GM12878 (cell line): Measurements from ENCODE around the gene BICRA. TPM values are rescaled to one million over a fixed set of nuclear protein-coding genes. Genes with fewer than 3 reads are reported as not detected.

Experiments
- ATAC-seq: fragments of 200-7000 bp; cut with Tn5 transposase; 3 replicates; pipeline ENCODE4 v1.9.1; 2020; ENCODE audit warnings: mild to moderate bottlenecking, moderate library complexity
- BruUV-seq: library from RNA; stranded (reverse); fragments of 400-500 nt; replicated peaks from 2 replicates; lab custom pipeline; 2021; lab: Mats Ljungman, UMichigan
- CTCF ChIA-PET: fragments of 300-600 bp; sonication (Branson Sonifier 250); formaldehyde crosslinking; extraction: SDS; loops from one replicate; lab custom pipeline; 2021; ENCODE audit warnings: inconsistent platforms; lab: Yijun Ruan, JAX
- POLR2A ChIA-PET: fragments of 350-600 bp; formaldehyde crosslinking; extraction: SDS; loops from one replicate; lab custom pipeline; 2021; ENCODE audit warnings: inconsistent platforms; lab: Charles Lee
- RAD21 ChIA-PET: fragments of 300-600 bp; sonication (Branson Sonifier 250); formaldehyde crosslinking; loops from one replicate; lab custom pipeline; 2023; ENCODE audit warnings: antibody characterized with exemption; ENCODE audit not compliant: unreplicated experiment; lab: Charles Lee
- SMC1A ChIA-PET: fragments of 300-600 bp; sonication (Branson Sonifier 250); formaldehyde crosslinking; loops from one replicate; lab custom pipeline; 2023; ENCODE audit not compliant: unreplicated experiment, uncharacterized antibody; lab: Charles Lee
- DNase-seq: peaks from one replicate; pipeline ENCODE4 v3.0.0-alpha.2; 2011; ENCODE audit warnings: low read depth, low spot score
- FAIRE-seq: peaks from 3 replicates; lab custom pipeline; 2011; peaks lifted over from hg19 to GRCh38; lab: Jason Lieb, UNC
- H2AFZ ChIP-seq: 2 replicates; pipeline ENCODE4 v1.6.0; 2011; ENCODE audit warnings: low read depth, low read length, control low read depth; ENCODE audit not compliant: control insufficient read depth
- H3K27ac ChIP-seq: 2 replicates; pipeline ENCODE4 v1.5.1; 2011; ENCODE audit warnings: control low read depth; ENCODE audit not compliant: control insufficient read depth, insufficient read depth
- H3K27me3 ChIP-seq, 2 experiments: replicated peaks in 1 of 2; 2 replicates each; pipeline versions ENCODE4 v1.6.0 to v1.6.1; 2011; ENCODE audit warnings: low read length in 1 of 2; ENCODE audit not compliant: control insufficient read depth in 2 of 2, insufficient read depth in 2 of 2
- H3K36me3 ChIP-seq, 2 experiments: 2 replicates each; pipeline ENCODE4 v1.5.1; 2011; ENCODE audit warnings: low read length in 1 of 2; ENCODE audit not compliant: control insufficient read depth in 2 of 2, insufficient read depth in 2 of 2
- H3K4me1 ChIP-seq: 2 replicates; pipeline ENCODE4 v1.6.1; 2011; ENCODE audit warnings: mild to moderate bottlenecking, low read length, moderate library complexity, mixed read lengths; ENCODE audit not compliant: control insufficient read depth, insufficient read depth
- H3K4me2 ChIP-seq: 2 replicates; pipeline ENCODE4 v1.6.0; 2011; ENCODE audit warnings: control low read depth; ENCODE audit not compliant: control insufficient read depth, insufficient read depth
- H3K4me3 ChIP-seq: fragments of 200-600 bp; sonication (generic); 2 replicates; pipeline ENCODE4 v1.5.1; 2016
- H3K79me2 ChIP-seq: 2 replicates; pipeline ENCODE4 v1.6.0; 2011; ENCODE audit warnings: low read length; ENCODE audit not compliant: control insufficient read depth, insufficient read depth
- H3K9ac ChIP-seq: 2 replicates; pipeline ENCODE4 v1.8.0; 2011; ENCODE audit warnings: low read length, control low read depth, mixed read lengths; ENCODE audit not compliant: control insufficient read depth, insufficient read depth
- H3K9me3 ChIP-seq: replicated peaks from 3 replicates; pipeline ENCODE4 v1.5.1; 2011; ENCODE audit warnings: mild to moderate bottlenecking, low read length; ENCODE audit not compliant: control insufficient read depth, insufficient read depth
- H4K20me1 ChIP-seq: 2 replicates; pipeline ENCODE4 v1.6.0; 2011; ENCODE audit not compliant: control insufficient read depth, insufficient read depth
- ATF3 ChIP-seq: IDR thresholded peaks from 2 replicates; pipeline ENCODE4 v1.6.1; 2011; ENCODE audit warnings: low read depth, mild to moderate bottlenecking, low read length, moderate library complexity, borderline replicate concordance; ENCODE audit errors: extremely low read depth
- BRCA1 ChIP-seq: IDR thresholded peaks from 2 replicates; pipeline ENCODE4 v1.6.1; 2011; ENCODE audit warnings: low read depth, low read length, improper control_type of control experiment
- ETV6 ChIP-seq, 2 experiments: fragments of 450-650 bp in 1 of 2; IDR thresholded peaks in 1 of 2; conservative IDR thresholded peaks in 1 of 2; 2 replicates each; pipeline ENCODE4 v1.6.1; 2014; ENCODE audit warnings: antibody characterized with exemption in 1 of 2, borderline replicate concordance in 1 of 2, low read depth in 1 of 2, mild to moderate bottlenecking in 1 of 2, moderate library complexity in 1 of 2
- HDAC6 ChIP-seq: fragments of 200-600 bp; sonication (generic); IDR thresholded peaks from one replicate; pipeline ENCODE4 v1.8.0; 2017; ENCODE audit warnings: antibody characterized with exemption; ENCODE audit not compliant: unreplicated experiment
- MXI1 ChIP-seq: fragments of 150-350 bp; IDR thresholded peaks from 2 replicates; pipeline ENCODE4 v1.6.1; 2011; ENCODE audit warnings: low read depth, mild to moderate bottlenecking, inconsistent platforms, low read length, improper control_type of control experiment
- NR2C1 ChIP-seq: fragments of 450-650 bp; IDR thresholded peaks from 2 replicates; pipeline ENCODE4 v1.6.1; 2017; ENCODE audit warnings: antibody characterized with exemption, mild to moderate bottlenecking, moderate library complexity
- NR2F1 ChIP-seq: fragments of 450-650 bp; conservative IDR thresholded peaks from 2 replicates; pipeline ENCODE4 v1.6.1; 2017; ENCODE audit warnings: mild to moderate bottlenecking
- POLR2AphosphoS5 ChIP-seq: IDR thresholded peaks from 2 replicates; pipeline ENCODE4 v1.6.1; 2011; ENCODE audit warnings: mild to moderate bottlenecking, low read length, inconsistent platforms
- REST ChIP-seq: IDR thresholded peaks from 2 replicates; pipeline ENCODE4 v1.6.1; 2012; ENCODE audit warnings: mild to moderate bottlenecking, low read depth, low read length
- WGBS: methylation state at CpG from one replicate; pipeline ENCODE4 v1.1.6; 2016; ENCODE audit warnings: low lambda C conversion rate; ENCODE audit not compliant: insufficient replicate concordance, insufficient coverage; ENCODE audit errors: missing lambda C conversion rate; 5-methylcytosine and 5-hydroxymethylcytosine counted together
- in situ Hi-C: fragments of 300-500 bp; cut with MboI; formaldehyde crosslinking; loops from 9 replicates; pipeline ENCODE4 v1.14.3; 2018; ENCODE audit warnings: mixed read lengths
- intact Hi-C: fragments of 100-400 bp; cut with micrococcal nuclease; formaldehyde crosslinking; loops from one replicate; pipeline ENCODE4 v1.14.2; 2022; ENCODE audit not compliant: unreplicated experiment
- polyA plus RNA-seq, 11 experiments: library from polyadenylated mRNA; depleted of rRNA in 4 of 11; unstranded in 6 of 11; stranded (reverse) in 5 of 11; fragments of >200 nt; fragmentation: Nextera tagmentation in 4 of 11; fragmentation: Illumina TruSeq in 1 of 11; extraction: Ambion mirVana in 4 of 11; extraction: Trizol in 1 of 11; gene quantifications; 1 replicate in 1 of 11; 2 replicates in 10 of 11; pipeline versions ENCODE4 v1.2.1 to v1.2.3, GENCODE V29; 2011 to 2016; ENCODE audit warnings: inconsistent platforms in 2 of 11, missing spikeins in 2 of 11, low read depth in 1 of 11
- total RNA-seq, 4 experiments: library from RNA; depleted of rRNA in 3 of 4; stranded (reverse); fragments of >200 nt in 3 of 4; fragmentation: Illumina TruSeq in 1 of 4; extraction: Trizol in 1 of 4; gene quantifications; 2 replicates each; pipeline versions ENCODE4 v1.2.1 to v1.2.3, GENCODE V29; 2013 to 2021

The BICRA gene
- total and polyA plus RNA-seq, 10 of the 15 experiments (the other 5 are each of a cell fraction or from before 2014, with no cell fraction given) = 0.11 to 15.3 (median 1.3) TPM

DNA sequence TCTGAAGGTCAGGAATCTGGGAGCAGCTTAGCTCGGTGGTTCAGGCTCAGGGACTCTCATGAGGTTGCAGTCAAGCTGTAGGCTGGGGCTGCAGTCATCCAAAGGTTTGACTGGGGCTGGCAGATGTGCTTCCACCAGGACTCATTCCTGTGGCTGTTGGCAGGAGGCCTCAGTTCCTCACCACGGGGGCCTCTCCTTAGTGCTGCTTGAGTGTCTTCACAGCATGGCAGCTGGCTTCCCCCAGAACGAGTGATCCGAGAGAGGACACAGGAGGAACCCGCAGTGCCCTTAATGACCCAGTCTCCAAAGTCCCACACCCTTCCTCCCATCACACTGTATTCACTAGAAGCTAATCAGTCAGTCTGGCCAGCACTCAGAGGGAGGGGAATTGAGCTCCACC is 65.6 kb downstream of the BICRA start:
- Histone ChIP-seq H3K9ac (no peak overlapping the region), H3K36me3 (peaks cover 0 to 10% of the 10 kb centered on the region in 2 experiments; a peak in 3 of 4 replicates), H3K79me2 (no peaks in the 10 kb centered on the region), H3K9me3 (no peaks in the 10 kb centered on the region), H3K27me3 (no peaks in the 10 kb centered on the region), H3K4me3 (no peak overlapping the region), H4K20me1 (no peaks in the 10 kb centered on the region), H3K4me1 (no peaks in the 10 kb centered on the region), H3K4me2 (no peak overlapping the region), H3K27ac (no peak overlapping the region), H2AFZ (no peak overlapping the region)
- TF ChIP-seq NR2F1 (no peak), BRCA1 (no peak), REST (no peak), POLR2AphosphoS5 (no peak), ATF3 (no peak), MXI1 (no peak), ETV6 (conservative IDR thresholded peaks at IDR 0.05 in 1 of 2, IDR thresholded peaks at IDR 0.05 in 1 of 2; ENCODE audit: borderline replicate concordance in 1 of 2, low read depth in 1 of 2) (no peak), HDAC6 (no peak), NR2C1 (no peak)
- in situ Hi-C loops = no loop called here
- DNase-seq (no peak), FAIRE-seq (no peak), ATAC-seq (no peak)
- BruUV-seq = TSS peak; percentile 34
- SMC1A ChIA-PET = interaction anchor here (0.9 kb wide), 1 partner anchor 12 kb away, joined by 3 read pairs; no protein-coding TSS in a partner anchor
- RAD21 ChIA-PET = interaction anchor here (1.1 kb wide), 1 partner anchor 13 kb away, joined by 3 read pairs; no protein-coding TSS in a partner anchor
- intact Hi-C loops = no loop called here
- 99% methylated on average over 5 of the region's 5 CpGs for WGBS
- POLR2A ChIA-PET = interaction anchor here (0.5 kb wide), 1 partner anchor 913 kb away, joined by 3 read pairs; no protein-coding TSS in a partner anchor
- CTCF ChIA-PET = interaction anchor here (0.9 to 1.1 kb wide), 2 partner anchors 13 to 33 kb away, joined by 3 to 4 read pairs; no protein-coding TSS in a partner anchor
